Parathyroid adenoma (tissue), 2 donors: Measurements from ENCODE around the gene ARAP1.

ENCODE experiments used
- H2AFZ ChIP-seq: fragments of 300-600 bp; sonication (generic); one replicate; pipeline ENCODE4 v1.7.0; 2017; ENCODE audit warnings: antibody characterized with exemption, mild to moderate bottlenecking
- H3K27ac ChIP-seq: fragments of 300-600 bp; sonication (generic); one replicate; pipeline ENCODE4 v1.7.0; 2017
- H3K27me3 ChIP-seq: fragments of 300-600 bp; sonication (generic); one replicate; pipeline ENCODE4 v1.7.0; 2017; ENCODE audit warnings: low read length; ENCODE audit not compliant: control insufficient read depth, insufficient read depth
- H3K36me3 ChIP-seq: fragments of 300-600 bp; sonication (generic); one replicate; pipeline ENCODE4 v1.7.0; 2017; ENCODE audit warnings: low read length; ENCODE audit not compliant: control insufficient read depth, insufficient read depth
- H3K4me1 ChIP-seq: fragments of 300-600 bp; sonication (generic); one replicate; pipeline ENCODE4 v1.7.0; 2017; ENCODE audit warnings: control low read depth
- H3K4me2 ChIP-seq: fragments of 300-600 bp; sonication (generic); one replicate; pipeline ENCODE4 v1.7.0; 2017; ENCODE audit warnings: low read length
- H3K4me3 ChIP-seq: fragments of 300-600 bp; sonication (generic); one replicate; pipeline ENCODE4 v1.7.0; 2017; ENCODE audit warnings: low read depth, low read length
- H3K79me2 ChIP-seq: fragments of 300-600 bp; sonication (generic); one replicate; pipeline ENCODE4 v1.7.0; 2017; ENCODE audit warnings: control low read depth
- H3K9ac ChIP-seq: fragments of 300-600 bp; sonication (generic); one replicate; pipeline ENCODE4 v1.7.0; 2017; ENCODE audit warnings: mild to moderate bottlenecking
- H3K9me3 ChIP-seq: fragments of 300-600 bp; sonication (generic); one replicate; pipeline ENCODE4 v1.7.0; 2017; ENCODE audit warnings: low read length; ENCODE audit not compliant: control insufficient read depth
- CTCF ChIP-seq: fragments of 300-600 bp; sonication (generic); IDR thresholded peaks from one replicate; pipeline ENCODE4 v1.7.0; 2017; ENCODE audit warnings: antibody characterized with exemption, mild to moderate bottlenecking
- donor health status: primary hyperparathyroidism.

Gene ARAP1

GRCh38 chr11:72682238-72682857, 69.9 kb downstream of the ARAP1 start:
- no peak overlapping the region for H3K9ac ChIP-seq
- no peak for TF ChIP-seq CTCF
- no peaks in the 10 kb centered on the region for H3K27me3 ChIP-seq
- H3K9me3 ChIP-seq: no peaks in the 10 kb centered on the region
- no peaks in the 10 kb centered on the region for H3K4me1 ChIP-seq
- no peaks in the 10 kb centered on the region for H3K36me3 ChIP-seq
- H3K79me2 ChIP-seq: no peaks in the 10 kb centered on the region
- no peak overlapping the region for H3K4me2 ChIP-seq
- H3K27ac ChIP-seq: no peak overlapping the region
- no peak overlapping the region for H2AFZ ChIP-seq
- H3K4me3 ChIP-seq: no peak overlapping the region

GRCh38 chr11:72681226-72682153, 70.7 kb downstream of the ARAP1 start:
- Histone ChIP-seq H3K36me3 (no peaks in the 10 kb centered on the region), H3K79me2 (no peaks in the 10 kb centered on the region), H3K4me2 (no peak overlapping the region), H3K27me3 (no peaks in the 10 kb centered on the region), H2AFZ (no peak overlapping the region), H3K9ac (no peak overlapping the region), H3K9me3 (no peaks in the 10 kb centered on the region), H3K27ac (no peak overlapping the region), H3K4me1 (no peaks in the 10 kb centered on the region), H3K4me3 (no peak overlapping the region)
- TF ChIP-seq CTCF: no peak

GRCh38 chr11:72680624-72681158, 71.5 kb downstream of the ARAP1 start:
- no peak overlapping the region for H3K9ac ChIP-seq
- H3K9me3 ChIP-seq: no peaks in the 10 kb centered on the region
- no peak overlapping the region for H3K4me2 ChIP-seq
- TF ChIP-seq CTCF: no peak
- no peak overlapping the region for H2AFZ ChIP-seq
- no peaks in the 10 kb centered on the region for H3K79me2 ChIP-seq
- H3K27me3 ChIP-seq: no peaks in the 10 kb centered on the region
- H3K27ac ChIP-seq: no peak overlapping the region
- no peaks in the 10 kb centered on the region for H3K36me3 ChIP-seq
- H3K4me1 ChIP-seq: no peaks in the 10 kb centered on the region
- H3K4me3 ChIP-seq: no peak overlapping the region

GRCh38 chr11:72679869-72680268, 72.3 kb downstream of the ARAP1 start:
- Histone ChIP-seq H3K27me3 (no peaks in the 10 kb centered on the region), H2AFZ (no peak overlapping the region), H3K9me3 (no peaks in the 10 kb centered on the region), H3K9ac (no peak overlapping the region), H3K36me3 (no peaks in the 10 kb centered on the region), H3K4me2 (no peak overlapping the region), H3K79me2 (no peaks in the 10 kb centered on the region), H3K4me3 (no peak overlapping the region), H3K4me1 (no peaks in the 10 kb centered on the region), H3K27ac (no peak overlapping the region)
- TF ChIP-seq CTCF: no peak
